CD4-positive, alpha-beta T cell treated with Interleukin-15 for 4 hours (primary cell): Measurements from ENCODE around the gene PPM1M.
A peak's percentile ranks its signal among the peaks of the same experiment; 100 is the strongest.

Experiments used
- DNase-seq: peaks from one replicate; pipeline ENCODE4 v3.0.0-alpha.2; 2020; ENCODE audit warnings: low spot score

PPM1M gene

GRCh38 chr3:52230889-52231499, 14.6 kb upstream of the PPM1M start:
- no peak for DNase-seq

GRCh38 chr3:52231502-52232278, 13.9 kb upstream of the PPM1M start:
- DNase-seq = peak; percentile 86

GRCh38 chr3:52232279-52233107, 13.1 kb upstream of the PPM1M start:
- DNase-seq = no peak

- no peak for DNase-seq
These were observed 12.4 kb upstream of the PPM1M start for GRCh38 chr3:52233108-52233591.

- no peak for DNase-seq
These were observed 11.6 kb upstream of the PPM1M start for GRCh38 chr3:52233968-52234367.

- no peak for DNase-seq
These were observed 10.8 kb upstream of the PPM1M start for GRCh38 chr3:52234516-52235447.

- no peak for DNase-seq
These were observed 9.1 kb upstream of the PPM1M start for GRCh38 chr3:52236424-52236886.

GRCh38 chr3:52237006-52237656, 8.4 kb upstream of the PPM1M start:
- DNase-seq = no peak

GRCh38 chr3:52237657-52238172, 7.8 kb upstream of the PPM1M start:
- no peak for DNase-seq

GRCh38 chr3:52238193-52238760, 7.3 kb upstream of the PPM1M start:
- DNase-seq = no peak

GRCh38 chr3:52238761-52239701, 6.5 kb upstream of the PPM1M start, which contains the start of gene TWF2:
Gene TWF2 (minus strand): TSS chr3:52239158. CDS start chr3:52239016, 142 bp downstream.
- DNase-seq = peak; percentile 89

- peak; percentile 77 for DNase-seq
These were observed 5.3 kb upstream of the PPM1M start for GRCh38 chr3:52240059-52240885.

GRCh38 chr3:52240886-52241370, 4.6 kb upstream of the PPM1M start:
- DNase-seq = no peak

GRCh38 chr3:52242039-52242438, 3.5 kb upstream of the PPM1M start:
- no peak for DNase-seq

GRCh38 chr3:52243791-52244628, 1.5 kb upstream of the PPM1M start:
- peak; percentile 38 for DNase-seq

GRCh38 chr3:52246264-52246620, 683 bp downstream of the PPM1M start:
- no peak for DNase-seq
